Lung (tissue), 12 donors: ENCODE data around the gene SLC30A7. TPM values are rescaled to one million over a fixed set of nuclear protein-coding genes. Genes with fewer than 3 reads are reported as not detected.

Source experiments
- ATAC-seq: fragments of 200-7000 bp; cut with Tn5 transposase; one replicate; pipeline ENCODE4 v1.9.1; 2020; ENCODE audit warnings: moderate number of reproducible peaks; ENCODE audit not compliant: insufficient read depth, low FRiP score
- DNase-seq, 3 donors: peaks; one replicate each; pipeline ENCODE4 v3.0.0-alpha.2; 2013 to 2017
- H3K27ac ChIP-seq, 2 donors: one replicate each; pipeline ENCODE4 v1.5.1; 2013; ENCODE audit warnings: mild to moderate bottlenecking in 2 of 2, moderate library complexity in 2 of 2, control low read depth in 1 of 2, inconsistent platforms in 1 of 2, low read depth in 1 of 2, low read length in 1 of 2
- H3K27me3 ChIP-seq, 3 donors: one replicate each; pipeline ENCODE4 v1.5.1; 2013; ENCODE audit warnings: low read length in 2 of 3; ENCODE audit not compliant: control insufficient read depth in 3 of 3, insufficient read depth in 3 of 3
- H3K36me3 ChIP-seq, 4 donors: one replicate each; pipeline ENCODE4 v1.5.1; 2013; ENCODE audit warnings: low read length in 4 of 4, mild to moderate bottlenecking in 1 of 4, moderate library complexity in 1 of 4; ENCODE audit not compliant: control insufficient read depth in 4 of 4, insufficient read depth in 4 of 4
- H3K4me1 ChIP-seq, 5 donors: one replicate each; pipeline ENCODE4 v1.5.1; 2013; ENCODE audit warnings: low read length in 5 of 5, mild to moderate bottlenecking in 2 of 5, moderate library complexity in 1 of 5; ENCODE audit not compliant: control insufficient read depth in 5 of 5, insufficient read depth in 5 of 5
- H3K4me3 ChIP-seq: one replicate; pipeline ENCODE4 v1.5.1; 2013; ENCODE audit warnings: mild to moderate bottlenecking, control low read depth, moderate library complexity
- H3K9ac ChIP-seq, 2 donors: one replicate each; pipeline ENCODE4 v1.5.1; 2013; ENCODE audit warnings: low read length in 2 of 2, control low read depth in 1 of 2; ENCODE audit not compliant: insufficient read depth in 1 of 2
- H3K9me3 ChIP-seq, 4 donors: one replicate each; pipeline ENCODE4 v1.5.1; 2013; ENCODE audit warnings: low read length in 3 of 4, mild to moderate bottlenecking in 1 of 4, moderate library complexity in 1 of 4; ENCODE audit not compliant: control insufficient read depth in 4 of 4, insufficient read depth in 3 of 4
- CTCF ChIP-seq: IDR thresholded peaks from 2 replicates; pipeline ENCODE4 v1.5.1; 2012; ENCODE audit warnings: mild to moderate bottlenecking; ENCODE audit errors: control extremely low read depth, extremely low read depth
- WGBS, 2 donors: extraction: QIAGEN DNeasy Blood & Tissue Kit; methylation state at CpG; one replicate each; pipeline ENCODE4 v1.1.7; 2013; 5-methylcytosine and 5-hydroxymethylcytosine counted together
- polyA plus RNA-seq, 2 donors: library from polyadenylated mRNA; stranded (reverse); fragments of 200-250 nt; gene quantifications; one replicate each; pipeline ENCODE4 v1.2.1, GENCODE V29; 2013
- total RNA-seq, 2 donors: library from RNA; depleted of rRNA in 1 of 2; stranded (reverse); fragments of >200 nt in 1 of 2; gene quantifications; one replicate each; pipeline ENCODE4 v1.2.1, GENCODE V29; 2014 to 2021
- donor health status: control.
- donor health status: control.
- donor health status: Bipolar disorder and iron deficiency.
- donor health status: healthy.
- donor health status: DM: yes; HTN: yes; CAD: no.

Gene SLC30A7
- total and polyA plus RNA-seq, 4 donors: 7.6 to 33.9 (median 19.6) TPM

GRCh38 chr1:101026430-101026788, 130.5 kb downstream of the SLC30A7 start:
- 37 to 54% methylated on average over 5 of the region's 5 CpGs for WGBS, 2 donors
- Histone ChIP-seq H3K27ac (peak overlapping the region; percentile 77 to 90), H3K4me3 (peak overlapping the region; percentile 71), H3K36me3 (no peaks in the 10 kb centered on the region), H3K4me1 (peaks cover 0 to 28% (median 8%) of the 10 kb centered on the region in 5 donors), H3K27me3 (no peaks in the 10 kb centered on the region), H3K9me3 (no peaks in the 10 kb centered on the region), H3K9ac (peak overlapping the region; percentile 65 to 90)
- DNase-seq (no peak), ATAC-seq (no peak)
- no peak for TF ChIP-seq CTCF

- H3K36me3 ChIP-seq: no peaks in the 10 kb centered on the region
- H3K27ac ChIP-seq: no peak overlapping the region
- no peak overlapping the region for H3K4me3 ChIP-seq
- 90 to 96% methylated on average over 6 of the region's 6 CpGs for WGBS, 2 donors
- H3K9ac ChIP-seq: no peak overlapping the region
- DNase-seq: no peak
- no peak for TF ChIP-seq CTCF
- H3K27me3 ChIP-seq: no peaks in the 10 kb centered on the region
- H3K9me3 ChIP-seq: no peaks in the 10 kb centered on the region
- peaks cover 0 to 20% (median 8%) of the 10 kb centered on the region in 5 donors for H3K4me1 ChIP-seq
- ATAC-seq: no peak
Observed at GRCh38 chr1:101027194-101027772, 131.4 kb downstream of the SLC30A7 start.

- ATAC-seq: no peak
- no peak for TF ChIP-seq CTCF
- H3K27me3 ChIP-seq: no peaks in the 10 kb centered on the region
- no peak for DNase-seq
- no peak overlapping the region for H3K9ac ChIP-seq
- H3K4me3 ChIP-seq: no peak overlapping the region
- peaks cover 0 to 16% (median 4%) of the 10 kb centered on the region in 5 donors for H3K4me1 ChIP-seq
- WGBS, 2 donors: 55 to 73% methylated on average over 2 of the region's 2 CpGs
- H3K27ac ChIP-seq: no peak overlapping the region
- no peaks in the 10 kb centered on the region for H3K9me3 ChIP-seq
- no peaks in the 10 kb centered on the region for H3K36me3 ChIP-seq
Observed at GRCh38 chr1:101028466-101028865, 132.6 kb downstream of the SLC30A7 start.

GRCh38 chr1:101029184-101029583, 133.3 kb downstream of the SLC30A7 start:
- DNase-seq (no peak), ATAC-seq (no peak)
- TF ChIP-seq CTCF: no peak
- Histone ChIP-seq H3K27me3 (no peaks in the 10 kb centered on the region), H3K4me3 (no peak overlapping the region), H3K9ac (no peak overlapping the region), H3K4me1 (peaks cover 0 to 16% (median 4%) of the 10 kb centered on the region in 5 donors), H3K36me3 (no peaks in the 10 kb centered on the region), H3K9me3 (no peaks in the 10 kb centered on the region), H3K27ac (no peak overlapping the region)
- WGBS, 2 donors: 81 to 93% methylated on average over 1 of the region's 1 CpG
